Measurements from ENCODE around the gene MATN3.
A peak's percentile ranks its signal among the peaks of the same experiment; 100 is the strongest.
"Not testable (repeated sequence)": the region's sequence is repeated elsewhere in the genome, so short reads cannot be mapped to it uniquely, and the experiment has no call there.

MATN3 gene, protein sequence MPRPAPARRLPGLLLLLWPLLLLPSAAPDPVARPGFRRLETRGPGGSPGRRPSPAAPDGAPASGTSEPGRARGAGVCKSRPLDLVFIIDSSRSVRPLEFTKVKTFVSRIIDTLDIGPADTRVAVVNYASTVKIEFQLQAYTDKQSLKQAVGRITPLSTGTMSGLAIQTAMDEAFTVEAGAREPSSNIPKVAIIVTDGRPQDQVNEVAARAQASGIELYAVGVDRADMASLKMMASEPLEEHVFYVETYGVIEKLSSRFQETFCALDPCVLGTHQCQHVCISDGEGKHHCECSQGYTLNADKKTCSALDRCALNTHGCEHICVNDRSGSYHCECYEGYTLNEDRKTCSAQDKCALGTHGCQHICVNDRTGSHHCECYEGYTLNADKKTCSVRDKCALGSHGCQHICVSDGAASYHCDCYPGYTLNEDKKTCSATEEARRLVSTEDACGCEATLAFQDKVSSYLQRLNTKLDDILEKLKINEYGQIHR

DNA sequence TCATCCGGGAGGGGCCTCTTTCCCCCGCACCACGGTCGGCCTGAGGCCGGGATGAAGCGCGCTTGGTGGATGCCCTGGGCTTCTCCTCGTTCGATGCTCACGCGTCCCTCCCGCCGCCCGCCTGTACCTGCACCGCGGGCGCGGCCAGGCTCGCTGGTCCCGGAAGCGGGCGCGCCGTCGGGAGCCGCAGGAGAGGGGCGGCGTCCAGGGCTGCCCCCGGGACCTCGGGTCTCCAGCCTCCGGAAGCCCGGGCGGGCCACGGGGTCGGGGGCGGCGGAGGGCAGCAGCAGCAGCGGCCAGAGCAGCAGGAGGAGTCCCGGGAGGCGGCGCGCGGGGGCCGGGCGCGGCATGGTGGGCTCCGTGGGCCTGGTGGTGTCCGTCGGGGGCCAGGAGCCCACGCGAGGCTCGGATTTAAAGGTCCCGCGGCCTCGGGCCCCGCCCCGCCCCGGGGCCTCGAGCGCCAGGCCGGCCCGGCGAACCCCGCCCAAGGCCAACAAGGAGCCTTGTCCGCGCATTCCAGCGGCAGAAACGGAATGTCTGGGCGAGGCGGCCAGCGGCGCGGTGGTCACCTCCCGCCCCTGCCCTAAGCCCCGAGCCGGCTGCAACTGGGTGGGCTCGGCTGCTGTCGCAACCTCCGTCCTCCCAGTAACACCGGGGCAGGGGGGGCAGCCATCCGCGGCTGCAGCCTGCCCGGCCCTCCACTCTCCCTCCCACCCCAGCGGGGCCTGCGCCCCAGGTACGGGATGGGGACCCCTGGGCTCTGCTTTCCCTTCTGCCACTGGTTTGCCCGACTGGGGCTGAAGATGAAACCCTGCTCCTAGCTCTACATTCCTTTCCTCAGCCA, at the start of gene MATN3:
Gene MATN3 (minus strand): TSS at position 387 of the 844 bp plus-strand sequence. CDS start 37 bp downstream, at position 350.
- DNase-seq (ENCODE audit: low read depth, low spot score), result peak; percentile 87

DNA sequence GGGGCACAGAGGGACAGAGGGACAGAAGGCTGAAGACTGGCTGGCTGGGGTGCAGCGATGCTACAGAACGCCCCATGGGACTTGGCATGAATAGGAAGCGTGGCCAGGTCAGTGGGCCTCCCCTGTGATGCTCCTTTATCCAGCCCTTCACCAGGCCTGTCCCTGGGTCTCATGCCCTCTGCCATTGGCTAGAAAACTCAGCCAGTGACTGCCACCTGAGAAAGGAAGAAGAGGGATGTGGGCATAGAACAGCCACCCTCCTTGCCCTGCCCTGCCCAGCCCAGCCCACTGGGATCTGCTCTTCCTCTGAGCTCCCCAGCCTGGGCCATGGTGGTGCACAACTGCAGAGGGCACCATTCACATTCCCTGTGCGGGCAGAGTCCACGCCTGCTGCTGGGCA, 49.5 kb upstream of the MATN3 start:
- DNase-seq (ENCODE audit: low read depth, low spot score), result no peak

DNA sequence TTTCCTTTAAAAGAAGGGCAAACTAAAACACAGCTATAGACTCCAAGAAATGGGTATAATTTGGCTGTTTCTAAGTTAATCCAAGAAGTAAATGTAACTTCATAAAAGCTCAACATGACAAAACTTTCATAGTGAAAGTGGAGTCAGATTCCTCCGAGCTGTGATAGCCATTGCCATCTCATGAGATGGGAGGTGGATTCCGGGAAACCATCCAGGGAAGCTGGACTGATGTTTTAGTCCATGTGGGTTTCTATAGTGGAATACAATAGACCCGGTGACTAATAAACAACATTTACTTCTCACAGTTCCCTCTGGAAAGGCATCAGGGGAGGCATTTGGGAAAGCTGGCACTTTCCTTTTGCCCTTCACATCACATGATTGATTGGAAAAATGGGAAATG, 49.0 kb upstream of the MATN3 start:
- DNase-seq (ENCODE audit: low read depth, low spot score), result peak; percentile 68

DNA sequence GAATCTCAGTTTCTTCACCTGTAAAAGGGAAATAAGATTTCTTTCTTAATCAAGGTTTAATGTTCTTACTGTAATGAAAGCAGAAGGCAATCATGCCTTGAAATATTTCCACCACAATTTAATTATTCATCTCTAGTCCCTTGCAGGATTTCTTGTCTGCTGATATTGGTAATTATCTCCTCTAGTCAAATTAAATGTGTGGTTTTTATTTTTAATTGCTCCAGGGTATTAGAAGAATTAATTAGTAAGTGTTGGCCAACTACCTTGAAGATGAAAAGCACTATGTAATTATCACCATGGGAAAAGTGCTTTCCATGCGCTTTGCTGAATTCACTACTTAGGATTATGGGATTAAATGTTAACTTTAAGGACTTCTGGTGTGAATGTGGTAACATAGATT, 47.6 kb upstream of the MATN3 start:
- no peak for DNase-seq (ENCODE audit: low read depth, low spot score)

DNA sequence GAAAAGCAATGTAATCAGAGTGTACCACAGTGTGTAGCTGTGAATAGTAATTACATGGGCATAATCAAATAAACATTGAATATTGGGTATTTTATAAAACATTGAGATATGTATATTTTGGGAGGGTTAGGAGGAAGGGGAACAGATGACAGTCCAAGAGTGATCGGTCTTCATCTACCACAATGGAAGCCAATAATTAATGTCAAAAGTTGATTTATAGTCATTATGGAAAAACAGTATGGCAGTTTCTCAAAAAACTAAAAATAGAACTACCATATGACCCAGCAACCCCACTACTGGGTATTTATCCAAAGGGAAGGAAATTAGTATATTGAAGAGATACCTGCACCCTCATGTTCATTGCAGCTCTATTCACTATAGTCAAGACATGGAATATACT, 44.8 kb upstream of the MATN3 start:
- no peak for DNase-seq (ENCODE audit: low read depth, low spot score)

DNA sequence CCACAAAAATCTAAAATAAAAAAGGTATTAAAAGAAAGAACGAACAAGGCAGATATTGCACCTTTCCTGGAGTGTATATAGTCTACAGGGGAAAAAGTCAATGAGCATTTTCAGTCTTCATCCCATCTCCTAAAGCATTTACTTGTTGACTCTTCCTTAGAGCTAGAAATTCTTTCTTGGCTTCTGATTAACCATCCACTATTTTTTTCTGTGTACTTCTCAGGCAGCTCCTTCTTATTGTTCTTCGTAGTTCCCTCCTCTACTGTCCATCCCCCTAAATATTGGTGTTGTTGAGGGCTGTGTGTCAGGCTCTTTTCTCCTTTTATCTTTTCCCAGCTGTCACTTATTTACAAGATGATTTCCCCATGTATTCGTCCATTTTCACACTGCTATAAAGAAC, 42.5 kb upstream of the MATN3 start:
- DNase-seq (ENCODE audit: low read depth, low spot score), result no peak

DNA sequence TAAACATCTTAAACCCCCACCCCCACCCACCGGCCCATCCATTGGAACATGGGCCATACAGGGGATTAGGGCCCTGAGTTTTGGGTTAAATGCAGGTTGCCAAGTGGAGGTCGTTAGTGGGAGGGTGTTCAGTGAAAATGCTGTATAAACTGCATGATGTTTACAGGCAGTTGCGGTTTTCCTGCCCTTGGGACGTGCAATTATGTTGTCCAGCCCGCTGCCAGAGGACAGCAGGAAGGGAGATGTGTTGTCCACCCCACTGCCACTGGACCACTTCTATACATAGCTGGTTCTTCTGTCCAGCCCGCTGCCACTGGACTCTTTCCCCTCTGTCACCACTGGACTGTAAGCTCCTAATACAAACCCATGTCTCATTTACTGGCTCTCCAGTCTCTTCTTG, 41.7 kb upstream of the MATN3 start:
- no peak for DNase-seq (ENCODE audit: low read depth, low spot score)

DNA sequence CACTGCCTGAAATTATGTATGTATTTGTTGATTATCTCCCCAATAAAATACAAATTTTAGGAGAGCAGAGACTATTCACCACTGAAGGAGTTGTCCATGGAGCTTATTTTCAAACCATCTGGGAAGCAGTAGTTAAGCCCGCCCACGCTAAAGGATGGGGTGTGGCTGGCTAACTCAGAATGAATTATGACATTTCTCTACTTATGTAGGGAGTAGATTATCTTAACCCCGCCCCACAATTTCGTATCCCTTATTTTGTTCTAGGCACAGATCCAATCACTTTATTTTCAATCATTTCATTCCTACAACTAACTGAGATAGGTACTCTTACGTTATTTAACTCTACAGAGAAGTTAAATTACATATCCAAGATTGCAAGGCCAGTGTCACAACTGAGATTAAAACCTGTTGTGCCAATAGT, 40.4 kb upstream of the MATN3 start:
- peak; percentile 54 for DNase-seq (ENCODE audit: low read depth, low spot score)

DNA sequence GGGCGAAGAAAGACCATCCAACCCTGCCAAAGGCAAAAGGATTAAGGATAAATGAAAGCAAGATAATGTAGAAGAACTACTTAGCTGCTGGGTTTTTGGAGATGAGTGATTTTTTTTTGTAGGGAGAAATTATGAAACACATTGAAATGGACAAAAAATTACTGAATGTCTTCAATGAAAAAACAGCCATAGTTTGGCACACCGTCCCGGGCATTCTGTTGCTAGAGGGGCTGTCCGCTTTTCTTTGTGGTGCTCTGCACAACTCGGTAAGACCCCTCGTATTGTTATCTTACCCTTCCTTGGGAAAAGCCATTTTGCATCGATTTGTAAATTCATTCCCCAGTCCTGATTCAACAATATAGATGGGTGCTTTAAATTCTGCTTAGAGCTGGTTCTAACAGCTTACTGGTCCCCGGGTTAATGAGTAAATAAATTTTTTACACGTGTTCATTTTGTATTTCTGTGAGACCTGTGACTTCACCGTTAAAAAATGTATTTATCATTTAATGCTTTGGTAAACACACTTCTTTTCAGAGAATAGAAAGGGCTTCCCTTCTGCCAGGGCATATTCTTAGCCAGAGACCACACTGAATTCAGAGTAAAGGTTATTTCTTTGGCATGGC, 39.9 kb upstream of the MATN3 start:
- DNase-seq (ENCODE audit: low read depth, low spot score), result peak; percentile 39

DNA sequence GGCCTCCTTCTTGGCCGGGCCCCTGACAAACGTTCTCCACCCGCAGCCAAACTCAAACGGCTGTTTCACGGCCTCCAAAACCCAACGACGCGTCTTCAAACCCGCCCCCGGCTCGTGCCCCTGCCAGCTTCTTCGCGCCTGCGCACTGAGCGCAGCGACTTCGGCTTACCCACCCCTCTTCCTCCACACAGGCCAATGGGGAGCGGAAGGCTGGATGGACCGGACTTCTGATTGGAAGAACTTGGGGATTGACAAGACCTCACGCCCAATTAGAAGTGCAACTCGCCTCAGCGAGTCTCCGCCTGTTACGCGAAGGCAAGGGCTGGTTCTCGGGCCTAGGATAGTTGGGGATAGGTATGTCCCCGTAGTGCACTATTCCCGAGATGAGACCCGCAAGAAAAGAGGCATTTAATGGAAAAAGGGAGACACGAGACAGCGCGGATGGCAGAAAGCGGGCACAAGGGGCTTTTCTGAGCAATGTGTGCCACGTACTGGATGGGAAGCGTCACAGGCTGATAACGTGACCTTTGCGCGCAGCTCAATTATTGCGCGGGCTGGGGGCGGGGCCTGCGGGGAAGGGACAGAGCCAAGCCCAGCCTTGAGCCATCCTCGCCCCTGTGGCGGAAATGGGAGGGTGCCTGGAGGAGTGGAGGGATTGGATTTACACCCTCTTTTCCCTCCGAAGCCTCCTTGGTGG, 39.2 kb upstream of the MATN3 start, which contains the start of gene LAPTM4A:
Gene LAPTM4A (minus strand): TSS at position 97 of the 697 bp plus-strand sequence. CDS start 108 bp downstream, outside the sequence.
- peak; percentile 100 for DNase-seq (ENCODE audit: low read depth, low spot score)

DNA sequence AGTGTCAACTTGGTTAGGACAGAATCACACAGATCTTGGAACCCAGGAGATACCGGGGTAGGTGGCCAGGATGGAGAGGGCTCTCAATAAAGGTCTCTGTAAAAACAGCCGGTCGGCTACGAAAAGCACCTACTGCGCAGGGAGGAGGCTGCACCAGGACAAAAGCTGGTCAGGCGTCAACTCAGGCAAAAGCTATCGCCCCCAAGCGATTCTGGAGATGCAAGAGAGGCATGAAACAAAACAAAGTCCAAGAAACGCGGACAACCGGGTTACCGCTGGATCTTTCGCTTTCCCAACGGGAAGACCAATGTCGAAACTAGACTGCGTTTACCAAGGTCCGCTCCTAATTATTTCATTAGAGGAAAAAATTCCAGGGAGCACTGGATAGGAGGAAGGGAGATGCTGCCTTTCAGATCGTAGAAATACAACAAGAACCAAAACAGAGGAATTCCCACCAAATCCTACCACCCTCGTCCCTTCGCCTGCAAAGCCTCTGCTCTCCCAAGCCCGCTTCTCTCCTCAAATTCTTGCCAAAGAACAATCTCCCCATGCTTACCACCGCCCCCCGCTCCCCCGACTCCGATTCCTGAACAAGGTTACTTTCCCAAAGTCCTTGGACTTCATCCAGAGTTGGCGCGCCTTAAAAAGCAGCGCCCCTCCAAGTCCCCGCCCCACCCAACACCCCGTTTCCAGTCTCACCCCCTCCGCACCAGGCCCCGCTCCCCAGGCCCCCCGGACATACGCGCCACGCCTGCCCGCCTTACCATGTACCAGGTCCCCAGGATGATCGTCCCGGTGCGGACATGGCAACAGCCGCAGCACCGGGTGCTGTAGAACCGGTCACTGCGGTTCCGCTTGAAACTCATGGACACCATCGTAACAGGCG, 38.4 kb upstream of the MATN3 start:
- DNase-seq (ENCODE audit: low read depth, low spot score), result peak; percentile 78

DNA sequence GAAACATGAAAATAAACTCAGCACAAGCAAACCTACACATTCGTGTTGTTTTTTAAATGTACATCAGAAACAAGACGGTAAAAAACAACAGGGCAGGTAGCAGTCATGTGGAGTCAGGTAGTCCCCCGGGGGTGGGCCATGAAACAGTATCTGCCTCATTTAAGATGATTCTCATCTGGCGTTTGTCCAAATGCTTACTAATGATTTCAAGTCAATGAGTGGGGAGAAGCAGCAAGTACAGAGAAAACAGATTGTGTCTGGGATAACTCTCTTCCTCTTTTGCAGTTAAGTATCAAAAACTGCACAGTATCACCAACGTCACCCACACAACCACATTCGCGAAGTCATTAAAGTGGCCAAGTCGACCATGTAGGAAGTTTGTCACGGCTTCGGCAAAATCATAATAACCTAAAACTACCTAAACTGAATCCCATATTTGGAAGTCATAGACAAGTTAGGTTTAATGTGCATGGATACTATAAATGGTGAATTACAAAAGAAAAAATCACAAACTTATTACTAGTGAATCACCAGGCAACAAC, 37.7 kb upstream of the MATN3 start:
- peak; percentile 68 for DNase-seq (ENCODE audit: low read depth, low spot score)

DNA sequence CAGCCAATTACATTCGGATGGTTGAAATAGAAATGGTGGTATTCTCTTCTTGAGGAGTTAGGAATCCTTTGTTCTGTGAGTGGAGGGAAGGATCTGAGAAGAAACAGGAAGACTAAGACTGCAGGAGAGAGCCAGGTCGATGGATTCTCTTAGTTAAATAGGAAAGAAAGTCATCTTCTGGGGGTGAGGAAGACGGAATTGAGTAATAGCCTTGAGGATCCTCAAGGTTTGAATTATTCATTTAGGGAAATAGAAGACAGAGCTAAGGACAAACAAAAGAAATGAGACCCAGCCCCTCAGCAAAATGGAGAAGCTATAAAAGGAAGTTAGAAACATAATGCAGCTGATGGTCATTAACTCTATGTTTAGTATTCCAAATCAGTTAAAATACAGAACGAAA, 37.2 kb upstream of the MATN3 start:
- peak; percentile 46 for DNase-seq (ENCODE audit: low read depth, low spot score)

DNA sequence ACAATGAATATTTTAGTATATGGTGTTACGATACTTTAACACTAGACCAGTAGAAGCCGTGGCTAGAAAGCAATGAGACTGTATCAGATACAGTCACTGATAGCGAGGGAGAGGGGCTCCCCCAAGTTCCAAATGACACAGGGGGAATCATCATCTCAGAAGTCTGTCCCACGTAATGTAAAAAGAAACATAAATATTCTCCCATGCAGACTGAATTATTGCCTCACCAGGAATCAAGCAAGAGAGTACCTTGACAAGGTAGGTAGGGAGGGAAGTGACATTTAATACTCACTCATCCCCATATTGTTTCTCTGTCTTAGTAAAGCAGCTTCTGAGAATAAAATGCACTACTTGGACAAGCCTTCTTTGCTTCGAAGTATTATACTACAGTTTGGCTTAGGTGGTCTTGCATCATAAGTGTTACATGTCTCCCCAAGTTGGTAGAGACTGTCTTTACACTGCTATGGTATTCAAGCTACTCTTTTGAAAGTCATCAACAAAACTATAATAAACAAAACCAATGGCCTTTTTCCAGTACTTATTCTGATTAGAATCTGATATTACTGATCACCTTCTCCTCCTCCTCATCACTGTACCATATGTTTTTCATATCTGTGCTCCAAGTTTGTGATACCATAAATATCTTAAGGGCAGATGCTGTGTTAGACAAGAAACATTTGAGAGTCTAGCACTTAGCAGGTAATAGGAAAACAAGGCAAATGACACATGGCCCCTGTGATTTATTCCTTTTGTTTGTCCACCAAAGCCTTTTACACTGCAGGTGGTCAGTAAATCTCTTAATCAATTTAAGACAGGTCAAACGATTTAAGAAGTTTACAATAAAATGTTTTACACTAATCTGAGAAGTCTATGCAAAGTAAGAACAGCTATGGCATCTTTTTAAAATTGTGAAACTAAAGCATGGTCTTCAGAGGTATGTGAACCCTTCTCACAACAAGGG, 36.3 kb upstream of the MATN3 start:
- DNase-seq (ENCODE audit: low read depth, low spot score), result no peak

DNA sequence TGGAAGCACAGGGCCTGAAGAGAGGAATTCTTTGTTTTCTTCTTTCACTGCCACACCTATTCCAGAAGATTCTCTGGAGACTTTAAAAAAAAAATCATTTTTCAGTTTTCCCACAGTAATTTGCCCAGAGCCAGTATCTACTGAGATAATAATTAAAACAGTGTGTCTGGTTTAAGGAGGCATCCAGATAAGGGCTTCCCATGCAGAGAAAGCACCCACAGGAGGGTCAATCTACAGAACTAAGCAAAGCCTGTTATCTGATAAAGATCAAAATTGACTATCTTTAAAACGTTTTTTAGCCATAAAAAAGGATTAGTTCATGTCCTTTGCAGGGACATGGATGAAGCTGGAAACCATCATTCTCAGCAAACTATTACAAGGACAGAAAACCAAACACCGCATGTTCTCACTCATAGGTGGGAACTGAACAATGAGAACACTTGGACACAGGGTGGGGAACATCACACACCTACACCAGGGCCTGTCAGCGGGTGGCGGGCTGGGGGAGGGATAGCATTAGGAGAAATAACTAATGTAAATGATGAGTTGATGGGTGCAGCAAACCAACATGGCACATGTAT, 33.3 kb upstream of the MATN3 start:
- not testable (repeated sequence) for DNase-seq (ENCODE audit: low read depth, low spot score)

DNA sequence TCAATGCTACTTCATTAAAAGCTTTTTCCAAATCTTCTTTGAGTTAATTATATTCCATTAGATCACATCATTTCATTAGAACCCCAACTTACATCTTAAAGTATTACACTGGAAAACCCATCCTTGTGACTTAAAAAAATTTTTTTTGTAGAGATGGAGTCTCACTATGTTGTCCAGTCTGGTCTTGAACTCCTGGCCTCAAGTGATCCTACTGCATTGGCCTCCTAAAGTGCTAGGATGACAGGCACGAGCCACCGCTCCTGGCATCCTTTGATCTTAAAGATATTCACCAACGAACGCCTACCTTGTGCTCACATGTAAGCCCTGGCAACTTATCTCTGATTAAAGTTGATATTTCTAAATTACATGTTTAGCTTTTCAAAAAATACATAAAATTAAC, 32.3 kb upstream of the MATN3 start:
- no peak for DNase-seq (ENCODE audit: low read depth, low spot score)

DNA sequence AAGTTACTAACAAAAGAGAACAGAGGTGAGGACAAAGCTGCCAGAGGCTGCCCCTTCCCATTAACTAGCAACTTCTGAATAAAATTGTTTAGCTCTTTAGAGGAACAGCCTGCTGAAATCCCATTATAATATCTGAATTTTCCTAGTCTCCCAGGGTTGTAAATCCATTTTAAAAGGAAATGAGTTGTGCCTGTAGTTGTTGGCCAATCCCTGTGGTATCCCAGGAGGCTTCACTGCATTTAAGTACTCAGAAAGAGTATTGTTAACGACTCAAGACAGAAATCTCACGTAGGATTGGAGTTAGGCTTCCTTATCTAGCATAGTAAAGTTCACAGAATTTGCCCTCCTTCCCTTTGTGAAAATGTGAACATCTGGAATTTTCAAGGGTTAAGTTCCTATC, 30.1 kb upstream of the MATN3 start:
- DNase-seq (ENCODE audit: low read depth, low spot score), result no peak

DNA sequence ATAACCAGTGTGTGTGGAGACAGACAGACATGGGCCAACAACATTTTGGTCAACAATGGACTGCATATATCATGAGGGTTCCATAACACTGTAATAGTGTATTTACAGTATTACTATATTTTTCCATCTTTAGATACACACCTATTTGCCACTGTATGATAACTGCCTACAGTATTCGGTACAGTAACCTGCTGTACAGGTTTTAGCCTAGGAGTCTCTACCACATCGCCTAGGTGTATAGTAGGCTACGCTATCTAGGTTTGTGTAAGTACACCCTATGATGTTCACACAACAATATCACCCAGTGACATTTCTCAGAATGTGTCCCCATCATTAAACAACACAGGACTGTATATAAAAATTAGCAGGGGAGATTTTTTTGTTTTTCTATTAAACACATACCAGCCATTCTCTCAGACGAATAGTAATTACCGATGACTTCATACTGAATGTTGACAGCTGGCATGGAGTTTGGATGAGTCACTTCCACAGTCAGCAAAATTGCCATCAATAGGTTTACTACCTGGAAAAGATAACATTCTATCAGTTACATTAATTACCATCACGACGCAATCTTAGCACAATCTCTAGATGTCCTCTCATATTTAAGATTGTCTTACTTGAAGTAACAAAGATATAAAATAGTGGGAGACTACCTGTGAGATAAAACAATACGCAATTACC, 28.2 kb upstream of the MATN3 start:
- peak; percentile 72 for DNase-seq (ENCODE audit: low read depth, low spot score)
